ENCODE data around the gene UNC13A. TPM values are rescaled to one million over a fixed set of nuclear protein-coding genes. Genes with fewer than 3 reads are reported as not detected.
"Not testable (repeated sequence)": the region's sequence is repeated elsewhere in the genome, so short reads cannot be mapped to it uniquely, and the experiment has no call there.

The UNC13A gene
- total RNA-seq, 1 donor from 2014 or later, result 0.41 TPM

DNA sequence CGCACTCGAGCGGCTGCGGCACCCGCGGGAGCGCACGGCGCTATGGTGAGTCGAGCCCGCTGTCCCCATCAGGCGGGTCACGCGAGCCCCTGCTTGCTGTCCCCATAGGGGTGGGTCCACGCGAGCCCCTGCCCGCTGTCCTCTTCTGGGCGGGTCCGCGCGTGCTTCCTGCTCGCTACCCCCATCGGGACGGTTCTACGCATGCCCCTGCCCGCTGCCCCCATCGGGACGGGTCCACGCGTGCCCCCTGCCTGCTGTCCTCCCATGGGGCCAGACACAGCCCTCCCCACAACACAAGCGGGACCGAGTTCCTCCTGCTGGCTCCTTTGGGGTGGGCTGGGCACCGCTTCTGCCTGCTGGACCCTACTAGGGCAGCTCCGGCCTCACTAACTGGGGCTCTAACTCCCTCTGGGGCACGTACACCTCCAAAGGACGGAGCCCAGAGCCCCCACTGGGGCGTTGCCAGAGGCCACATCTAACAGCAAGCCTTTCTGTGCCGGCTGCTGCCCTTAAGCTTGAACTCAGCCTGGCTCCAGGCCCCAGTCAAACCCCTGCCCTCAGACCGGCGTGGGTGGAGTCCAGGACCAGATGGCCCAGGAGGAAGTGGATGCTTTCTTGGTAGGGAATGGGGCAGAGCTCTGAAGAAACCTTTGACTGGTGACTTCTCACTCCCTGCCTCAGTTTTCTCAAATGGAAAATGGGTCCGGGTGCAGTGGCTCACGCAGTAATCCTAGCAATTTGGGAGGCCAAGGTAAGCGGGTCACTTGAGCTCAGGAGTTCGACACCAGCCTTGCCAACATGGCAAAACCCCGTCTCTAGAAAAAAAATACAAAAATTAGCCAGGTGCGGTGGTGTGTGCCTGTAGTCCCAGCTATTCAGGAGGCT lies 132.0 kb downstream of the UNC13A start:
- peaks cover 31% of the 10 kb centered on the region for H3K36me3 ChIP-seq
- H3K9me3 ChIP-seq, result no peaks in the 10 kb centered on the region
- peak overlapping the region; percentile 78 for H3K27ac ChIP-seq
- TF ChIP-seq, protein P1, sequence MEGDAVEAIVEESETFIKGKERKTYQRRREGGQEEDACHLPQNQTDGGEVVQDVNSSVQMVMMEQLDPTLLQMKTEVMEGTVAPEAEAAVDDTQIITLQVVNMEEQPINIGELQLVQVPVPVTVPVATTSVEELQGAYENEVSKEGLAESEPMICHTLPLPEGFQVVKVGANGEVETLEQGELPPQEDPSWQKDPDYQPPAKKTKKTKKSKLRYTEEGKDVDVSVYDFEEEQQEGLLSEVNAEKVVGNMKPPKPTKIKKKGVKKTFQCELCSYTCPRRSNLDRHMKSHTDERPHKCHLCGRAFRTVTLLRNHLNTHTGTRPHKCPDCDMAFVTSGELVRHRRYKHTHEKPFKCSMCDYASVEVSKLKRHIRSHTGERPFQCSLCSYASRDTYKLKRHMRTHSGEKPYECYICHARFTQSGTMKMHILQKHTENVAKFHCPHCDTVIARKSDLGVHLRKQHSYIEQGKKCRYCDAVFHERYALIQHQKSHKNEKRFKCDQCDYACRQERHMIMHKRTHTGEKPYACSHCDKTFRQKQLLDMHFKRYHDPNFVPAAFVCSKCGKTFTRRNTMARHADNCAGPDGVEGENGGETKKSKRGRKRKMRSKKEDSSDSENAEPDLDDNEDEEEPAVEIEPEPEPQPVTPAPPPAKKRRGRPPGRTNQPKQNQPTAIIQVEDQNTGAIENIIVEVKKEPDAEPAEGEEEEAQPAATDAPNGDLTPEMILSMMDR (IDR thresholded peaks at IDR 0.05), result no peak
- peak; percentile 90 for DNase-seq
- intact Hi-C loops (cut with DNase I), result no loop called here
- H3K4me1 ChIP-seq, result peaks cover 25% of the 10 kb centered on the region
- ATAC-seq, result peak; percentile 74
- no peaks in the 10 kb centered on the region for H3K27me3 ChIP-seq
- H3K4me3 ChIP-seq, result peak overlapping the region; percentile 73

GRCh38 chr19:17555480-17555928 lies 132.7 kb downstream of the UNC13A start, which contains the start of gene COLGALT1:
TSS of gene COLGALT1 (plus strand) at chr19:17555649. CDS start at chr19:17555714, 65 bp downstream.
- Histone ChIP-seq H3K4me1 (peaks cover 19% of the 10 kb centered on the region), H3K4me3 (peak within 1 kb of the TSS; percentile 73), H3K27ac (peak within 1 kb of the TSS; percentile 78), H3K27me3 (no peaks in the 10 kb centered on the region), H3K9me3 (no peaks in the 10 kb centered on the region), H3K36me3 (peaks cover 24% of the 10 kb centered on the region)
- peak; percentile 97 for ATAC-seq
- TF ChIP-seq, protein P1 (IDR thresholded peaks at IDR 0.05), result no peak
- intact Hi-C loops (cut with DNase I), result no loop called here
- DNase-seq, result peak; percentile 99

- no peaks in the 10 kb centered on the region for H3K9me3 ChIP-seq
- peaks cover 18% of the 10 kb centered on the region for H3K4me1 ChIP-seq
- H3K27ac ChIP-seq, result peak overlapping the region; percentile 37
- no peak for DNase-seq
- H3K36me3 ChIP-seq, result peaks cover 20% of the 10 kb centered on the region
- H3K27me3 ChIP-seq, result no peaks in the 10 kb centered on the region
- TF ChIP-seq, protein P1 (IDR thresholded peaks at IDR 0.05), result no peak
- peak overlapping the region; percentile 73 for H3K4me3 ChIP-seq
- intact Hi-C loops (cut with DNase I), result no loop called here
- no peak for ATAC-seq
Observed at GRCh38 chr19:17554968-17555479, 133.1 kb downstream of the UNC13A start.

- peaks cover 15% of the 10 kb centered on the region for H3K4me1 ChIP-seq
- peaks cover 9% of the 10 kb centered on the region for H3K36me3 ChIP-seq
- DNase-seq, result no peak
- TF ChIP-seq, protein P1 (IDR thresholded peaks at IDR 0.05), result no peak
- H3K9me3 ChIP-seq, result no peaks in the 10 kb centered on the region
- ATAC-seq, result no peak
- H3K4me3 ChIP-seq, result no peak overlapping the region
- H3K27ac ChIP-seq, result no peak overlapping the region
- intact Hi-C loops (cut with DNase I), result no loop called here
- no peaks in the 10 kb centered on the region for H3K27me3 ChIP-seq
Observed at GRCh38 chr19:17553256-17553655, 134.9 kb downstream of the UNC13A start.

GRCh38 chr19:17552735-17553134 lies 135.4 kb downstream of the UNC13A start:
- H3K4me3 ChIP-seq; H3K27me3 ChIP-seq; ATAC-seq; H3K36me3 ChIP-seq; H3K27ac ChIP-seq; H3K9me3 ChIP-seq; DNase-seq; intact Hi-C loops (cut with DNase I): not testable (repeated sequence)
- H3K4me1 ChIP-seq, result peaks cover 15% of the 10 kb centered on the region

Other genes starting within 250 kb of the UNC13A start
- not detected for gene TMEM221, start 239.7 kb downstream of the UNC13A start, total RNA-seq
- not detected for gene NXNL1, start 227.4 kb downstream of the UNC13A start, total RNA-seq
- gene SLC27A1, start 217.8 kb downstream of the UNC13A start, total RNA-seq, result 27.8 TPM
- gene PGLS, start 176.7 kb downstream of the UNC13A start, total RNA-seq, result 78.0 TPM
- gene COLGALT1, start 132.7 kb downstream of the UNC13A start, total RNA-seq, result 104 TPM
- gene MAP1S, start 31.1 kb upstream of the UNC13A start, total RNA-seq, result 71.4 TPM
- gene FCHO1, start 63.1 kb upstream of the UNC13A start, total RNA-seq, result 7.4 TPM
- gene B3GNT3, start 106.8 kb upstream of the UNC13A start, total RNA-seq, result 2.1 TPM
- not detected for gene INSL3, start 133.2 kb upstream of the UNC13A start, total RNA-seq
- gene JAK3, start 159.6 kb upstream of the UNC13A start, total RNA-seq, result 15.1 TPM
- 1,315 TPM for gene RPL18A, start 171.6 kb upstream of the UNC13A start, total RNA-seq
- gene SLC5A5, start 183.6 kb upstream of the UNC13A start, total RNA-seq, result not detected
- gene CCDC124, start 244.7 kb upstream of the UNC13A start, total RNA-seq, result 59.7 TPM

Data from upper lobe of right lung (tissue), 1 donor.